GM12865 (cell line): ENCODE results near the gene MAP3K1.

Experiments
- DNase-seq: peaks from one replicate; pipeline ENCODE4 v3.0.0; 2010; ENCODE audit warnings: low read depth
- H3K4me3 ChIP-seq: 2 replicates; pipeline ENCODE4 v1.5.1; 2011; ENCODE audit warnings: mild to moderate bottlenecking, low read depth, low read length, control low read depth
- TF ChIP-seq, protein P1 (sequence below): IDR thresholded peaks from 2 replicates; pipeline ENCODE4 v1.5.1; 2011; ENCODE audit warnings: low read length, control low read depth, low read depth, inconsistent platforms; ENCODE audit not compliant: insufficient read depth; ENCODE audit errors: missing control alignments

MAP3K1 gene

DNA sequence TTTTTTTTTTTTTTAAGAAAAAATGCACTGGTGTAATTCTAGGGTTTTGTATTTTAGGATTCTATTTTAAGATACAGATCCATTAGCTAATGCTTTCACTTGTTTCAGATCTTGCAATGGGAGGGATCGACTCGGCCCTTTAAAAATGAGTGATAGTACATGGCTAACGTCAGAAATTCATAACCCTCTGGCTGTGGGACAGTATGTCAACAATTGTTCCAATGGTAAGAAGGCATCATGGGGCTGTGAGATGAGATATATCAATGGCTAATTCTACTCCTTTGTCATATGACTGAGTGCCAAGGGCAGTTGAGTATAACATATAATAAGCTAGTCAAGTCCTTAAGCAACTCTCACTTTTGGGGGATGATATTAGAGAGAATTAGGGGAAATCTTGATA lies 98.4 kb downstream of the MAP3K1 start:
- no peak overlapping the region for H3K4me3 ChIP-seq
- DNase-seq, result no peak
- TF ChIP-seq, protein P1, sequence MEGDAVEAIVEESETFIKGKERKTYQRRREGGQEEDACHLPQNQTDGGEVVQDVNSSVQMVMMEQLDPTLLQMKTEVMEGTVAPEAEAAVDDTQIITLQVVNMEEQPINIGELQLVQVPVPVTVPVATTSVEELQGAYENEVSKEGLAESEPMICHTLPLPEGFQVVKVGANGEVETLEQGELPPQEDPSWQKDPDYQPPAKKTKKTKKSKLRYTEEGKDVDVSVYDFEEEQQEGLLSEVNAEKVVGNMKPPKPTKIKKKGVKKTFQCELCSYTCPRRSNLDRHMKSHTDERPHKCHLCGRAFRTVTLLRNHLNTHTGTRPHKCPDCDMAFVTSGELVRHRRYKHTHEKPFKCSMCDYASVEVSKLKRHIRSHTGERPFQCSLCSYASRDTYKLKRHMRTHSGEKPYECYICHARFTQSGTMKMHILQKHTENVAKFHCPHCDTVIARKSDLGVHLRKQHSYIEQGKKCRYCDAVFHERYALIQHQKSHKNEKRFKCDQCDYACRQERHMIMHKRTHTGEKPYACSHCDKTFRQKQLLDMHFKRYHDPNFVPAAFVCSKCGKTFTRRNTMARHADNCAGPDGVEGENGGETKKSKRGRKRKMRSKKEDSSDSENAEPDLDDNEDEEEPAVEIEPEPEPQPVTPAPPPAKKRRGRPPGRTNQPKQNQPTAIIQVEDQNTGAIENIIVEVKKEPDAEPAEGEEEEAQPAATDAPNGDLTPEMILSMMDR, result no peak

DNA sequence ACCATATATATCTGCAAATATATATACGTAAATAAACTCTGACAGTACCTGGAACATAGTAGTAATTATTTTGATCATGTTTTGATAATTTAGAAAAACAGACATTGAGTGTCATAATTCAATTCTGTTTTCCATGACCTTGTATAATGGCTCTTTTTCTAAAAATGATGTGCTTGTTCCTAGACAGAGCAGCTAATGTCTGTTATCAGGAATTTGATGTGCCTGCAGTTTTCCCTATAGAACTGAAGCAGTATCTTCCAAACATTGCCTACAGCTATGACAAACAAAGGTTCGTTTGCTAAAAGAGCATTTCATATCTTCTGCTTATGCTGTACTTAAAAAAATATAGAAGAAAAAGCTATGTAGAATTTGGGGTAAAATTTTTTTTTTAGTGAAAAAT lies 99.3 kb downstream of the MAP3K1 start:
- TF ChIP-seq, protein P1, result no peak
- DNase-seq, result no peak
- no peak overlapping the region for H3K4me3 ChIP-seq

DNA sequence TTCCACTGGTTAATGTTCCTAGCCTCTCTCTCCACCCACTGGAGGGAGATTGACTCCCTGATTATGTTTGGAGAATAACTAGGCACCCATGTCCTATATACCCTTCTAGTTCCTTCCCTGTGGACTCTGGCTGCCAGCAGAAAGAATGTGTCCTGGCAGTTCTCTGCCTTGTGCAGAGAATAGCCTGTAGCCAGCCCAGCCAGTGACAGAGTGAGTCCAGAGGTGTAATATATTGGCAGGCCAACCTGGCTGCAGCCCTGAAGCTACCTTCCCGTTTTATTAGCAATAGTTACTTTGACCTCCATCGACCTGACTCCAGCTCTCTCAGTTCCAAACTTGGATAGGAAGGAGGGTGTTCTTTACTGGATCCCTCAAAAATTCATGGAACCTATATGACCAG lies 102.2 kb downstream of the MAP3K1 start:
- TF ChIP-seq, protein P1, result no peak
- H3K4me3 ChIP-seq, result no peak overlapping the region
- no peak for DNase-seq

DNA sequence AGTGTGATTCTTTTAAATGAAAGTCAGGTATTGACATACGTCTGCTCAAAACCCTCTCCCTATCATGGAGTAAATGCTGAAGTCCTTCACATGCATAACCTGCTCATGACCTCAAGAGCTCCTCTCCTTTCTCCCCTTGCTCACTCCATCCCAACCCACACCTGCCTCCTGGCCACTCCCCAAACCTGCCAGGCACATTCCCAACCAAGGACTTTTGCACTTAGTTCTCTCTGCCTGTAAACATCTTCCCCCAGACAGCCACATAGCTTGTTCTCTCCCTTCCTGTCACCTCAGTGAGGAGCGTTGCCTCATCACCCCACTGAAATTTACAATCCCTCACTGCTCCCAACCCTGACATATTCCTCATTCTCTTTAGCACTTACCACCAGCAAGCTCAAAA lies 102.7 kb downstream of the MAP3K1 start:
- no peak overlapping the region for H3K4me3 ChIP-seq
- TF ChIP-seq, protein P1, result no peak
- DNase-seq, result no peak

DNA sequence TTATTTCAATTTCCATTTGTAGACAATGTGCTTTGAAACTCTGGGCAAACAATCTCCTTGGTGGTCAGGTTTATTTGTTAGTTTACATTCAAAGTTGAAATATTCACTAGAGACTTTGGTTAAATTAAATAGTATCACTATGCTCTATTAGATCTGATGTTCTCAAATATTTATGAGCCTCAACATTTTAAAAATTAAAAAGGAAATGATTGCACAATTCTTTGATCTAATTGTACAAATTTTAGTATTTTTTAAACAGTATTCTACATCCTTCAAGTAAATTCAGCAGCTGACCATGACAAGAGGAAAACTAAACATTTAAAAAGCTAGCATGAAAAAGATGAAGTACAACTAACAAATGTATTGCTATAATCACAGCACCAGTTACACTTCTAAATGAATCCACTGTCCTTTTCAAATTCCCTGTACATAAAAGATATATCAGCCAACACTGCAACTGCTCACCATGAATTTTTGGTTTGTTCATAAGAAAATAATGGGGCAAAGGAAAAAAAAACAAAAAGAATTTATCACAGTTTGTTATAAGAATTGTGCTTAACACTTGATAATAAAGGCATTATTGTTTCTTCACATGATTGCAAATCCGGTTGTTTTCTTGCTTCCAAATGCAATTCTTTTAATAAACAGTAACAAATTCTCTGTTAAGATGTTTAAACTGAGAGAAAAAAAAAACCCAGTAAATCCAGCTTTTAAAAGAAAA lies 104.8 kb downstream of the MAP3K1 start:
- no peak overlapping the region for H3K4me3 ChIP-seq
- TF ChIP-seq, protein P1, result no peak

DNA sequence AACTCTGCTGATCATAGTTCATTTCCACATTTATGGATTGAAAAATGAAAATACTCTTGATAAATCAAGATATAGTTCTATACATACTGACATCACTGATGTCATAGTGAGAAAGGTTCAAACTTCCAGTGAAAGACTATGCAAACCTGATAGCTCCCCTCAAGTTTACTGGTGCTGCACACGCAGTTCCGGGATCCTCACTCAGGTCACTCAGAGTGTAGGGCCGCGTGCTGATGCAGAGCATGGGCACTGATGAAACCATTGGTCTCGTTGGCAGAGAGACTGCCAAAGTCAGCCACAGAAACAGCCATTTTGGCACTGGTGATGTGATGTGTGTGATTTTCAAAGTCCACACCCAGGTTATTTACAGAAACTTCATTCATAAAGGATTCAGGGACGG lies 107.6 kb downstream of the MAP3K1 start:
- H3K4me3 ChIP-seq, result no peak overlapping the region
- TF ChIP-seq, protein P1, result no peak
- DNase-seq, result no peak

More for the DNA sequence above, 104.8 kb downstream of the MAP3K1 start:
- DNase-seq, result no peak

DNA sequence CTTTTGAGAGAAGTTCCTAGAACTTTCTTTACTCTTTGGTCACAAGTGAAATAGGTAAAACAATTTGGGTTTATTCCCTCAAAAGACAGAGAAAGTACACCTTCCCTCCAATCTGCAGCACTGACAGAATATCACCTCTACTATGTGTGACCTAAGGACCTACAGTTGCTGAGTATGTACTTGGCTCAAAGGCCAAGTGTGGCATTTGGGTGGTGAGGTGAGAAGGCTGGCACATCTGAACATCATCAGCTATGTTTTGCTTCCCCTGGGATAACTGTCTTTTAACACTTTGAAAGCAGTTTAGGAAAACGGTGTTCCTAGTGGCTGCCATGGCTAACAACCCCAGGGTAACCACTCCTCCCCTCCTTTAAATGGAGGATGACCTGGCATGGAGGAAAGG lies 119.0 kb downstream of the MAP3K1 start:
- H3K4me3 ChIP-seq, result no peak overlapping the region
- TF ChIP-seq, protein P1, result no peak
- no peak for DNase-seq
